H1 (cell line): Measurements from ENCODE around the gene ACTR8. TPM values are rescaled to one million over a fixed set of nuclear protein-coding genes. Genes with fewer than 3 reads are reported as not detected.

Source experiments
- CTCF ChIA-PET: fragments of 300-600 bp; sonication (Branson Sonifier 250); formaldehyde crosslinking; loops from one replicate; lab custom pipeline; 2021; ENCODE audit not compliant: partially characterized antibody; lab: Charles Lee
- POLR2A ChIA-PET: fragments of 300-600 bp; sonication (Branson Sonifier 250); formaldehyde crosslinking; loops from one replicate; lab custom pipeline; 2021; ENCODE audit warnings: inconsistent platforms; ENCODE audit not compliant: partially characterized antibody; lab: Charles Lee
- DNase-seq, 2 experiments: peaks; one replicate each; pipeline versions ENCODE4 v3.0.0 to v3.0.0-alpha.2; 2010 to 2022; ENCODE audit warnings: low spot score in 2 of 2, low read depth in 1 of 2, mixed read lengths in 1 of 2
- FAIRE-seq: peaks from 2 replicates; lab custom pipeline; 2011; peaks lifted over from hg19 to GRCh38; lab: Jason Lieb, UNC
- H2AFZ ChIP-seq: 2 replicates; pipeline ENCODE4 v1.8.1; 2012; ENCODE audit warnings: low read length, inconsistent platforms
- H2AK5ac ChIP-seq: 2 replicates; pipeline ENCODE4 v1.6.1; 2013; ENCODE audit warnings: low read depth, low read length
- H2BK120ac ChIP-seq: replicated peaks from 2 replicates; pipeline ENCODE3; 2013; ENCODE audit warnings: low read depth, low read length, inconsistent platforms
- H2BK12ac ChIP-seq: 2 replicates; pipeline ENCODE4 v1.6.1; 2013; ENCODE audit warnings: low read depth, low read length
- H2BK15ac ChIP-seq: 2 replicates; pipeline ENCODE4 v1.6.1; 2013; ENCODE audit warnings: low read length
- H2BK20ac ChIP-seq: 2 replicates; pipeline ENCODE4 v1.6.1; 2013; ENCODE audit warnings: low read length
- H2BK5ac ChIP-seq: 2 replicates; pipeline ENCODE4 v1.6.1; 2013; ENCODE audit warnings: low read depth, low read length
- H3K14ac ChIP-seq: 2 replicates; pipeline ENCODE4 v1.6.1; 2013; ENCODE audit warnings: inconsistent platforms; ENCODE audit not compliant: insufficient read length
- H3K18ac ChIP-seq: 2 replicates; pipeline ENCODE4 v1.6.1; 2013; ENCODE audit warnings: low read length; ENCODE audit errors: extremely low read depth
- H3K23ac ChIP-seq: 2 replicates; pipeline ENCODE4 v1.6.1; 2013; ENCODE audit warnings: inconsistent platforms; ENCODE audit not compliant: insufficient read length
- H3K23me2 ChIP-seq: 2 replicates; pipeline ENCODE4 v1.6.1; 2013; ENCODE audit warnings: low read depth, low read length
- H3K27ac ChIP-seq: 2 replicates; pipeline ENCODE4 v1.6.1; 2011; ENCODE audit warnings: low read depth, low read length, inconsistent platforms
- H3K27me3 ChIP-seq, 4 experiments: replicated peaks in 1 of 4; 1 replicate in 1 of 4; 2 replicates in 3 of 4; pipeline versions ENCODE4 v1.6.1 to v1.8.1; 2011 to 2013; ENCODE audit warnings: low read length in 3 of 4, mild to moderate bottlenecking in 3 of 4, inconsistent platforms in 2 of 4, mixed read lengths in 2 of 4, moderate library complexity in 1 of 4; ENCODE audit not compliant: control insufficient read depth in 3 of 4, insufficient read depth in 3 of 4; ENCODE audit errors: extremely low read depth in 1 of 4
- H3K36me3 ChIP-seq, 4 experiments: 2 replicates each; pipeline versions ENCODE4 v1.6.1 to v1.8.1; 2011 to 2013; ENCODE audit warnings: mild to moderate bottlenecking in 4 of 4, low read length in 3 of 4, moderate library complexity in 2 of 4, control low read depth in 1 of 4, inconsistent platforms in 1 of 4; ENCODE audit not compliant: insufficient read depth in 4 of 4, control insufficient read depth in 2 of 4
- H3K4ac ChIP-seq: replicated peaks from 2 replicates; pipeline ENCODE3; 2013; ENCODE audit warnings: low read length, low read depth, mixed read lengths, inconsistent platforms; ENCODE audit not compliant: insufficient read length
- H3K4me1 ChIP-seq, 4 experiments: replicated peaks in 1 of 4; 1 replicate in 1 of 4; 2 replicates in 3 of 4; pipeline versions ENCODE4 v1.6.1 to v1.8.1; 2011 to 2013; ENCODE audit warnings: low read length in 3 of 4, inconsistent platforms in 2 of 4, mixed read lengths in 1 of 4; ENCODE audit not compliant: insufficient read depth in 4 of 4, control insufficient read depth in 3 of 4
- H3K4me2 ChIP-seq, 2 experiments: 2 replicates each; pipeline versions ENCODE4 v1.6.1 to v1.8.1; 2011 to 2013; ENCODE audit warnings: low read depth in 2 of 2, low read length in 2 of 2, control low read depth in 1 of 2, inconsistent platforms in 1 of 2, mild to moderate bottlenecking in 1 of 2; ENCODE audit not compliant: insufficient read depth in 1 of 2
- H3K4me3 ChIP-seq, 4 experiments: fragments of 200-600, 300-600 bp in 1 of 4; sonication (generic), shearing (Covaris generic), sonication (Bioruptor Twin) in 1 of 4; 2 replicates each; pipeline versions ENCODE4 v1.5.1 to v1.8.1; 2011 to 2016; ENCODE audit warnings: low read length in 4 of 4, low read depth in 3 of 4, control low read depth in 2 of 4, inconsistent platforms in 2 of 4, mild to moderate bottlenecking in 2 of 4, mixed read lengths in 1 of 4, moderate library complexity in 1 of 4; ENCODE audit not compliant: insufficient read depth in 2 of 4; ENCODE audit errors: extremely low read depth in 1 of 4
- H3K56ac ChIP-seq: replicated peaks from 2 replicates; pipeline ENCODE3; 2013; ENCODE audit warnings: low read depth, mild to moderate bottlenecking, mixed read lengths, low read length, inconsistent platforms; ENCODE audit not compliant: insufficient read length
- H3K79me1 ChIP-seq: 2 replicates; pipeline ENCODE4 v1.6.1; 2013; ENCODE audit warnings: low read depth, low read length, control low read depth
- H3K79me2 ChIP-seq, 2 experiments: 2 replicates each; pipeline versions ENCODE4 v1.6.1 to v1.8.1; 2012 to 2013; ENCODE audit warnings: low read length in 2 of 2, mild to moderate bottlenecking in 2 of 2, inconsistent platforms in 1 of 2; ENCODE audit not compliant: insufficient read depth in 2 of 2, control insufficient read depth in 1 of 2
- H3K9ac ChIP-seq, 4 experiments: replicated peaks in 1 of 4; 1 replicate in 1 of 4; 2 replicates in 3 of 4; pipeline versions ENCODE4 v1.6.1 to v1.8.1; 2011 to 2013; ENCODE audit warnings: low read depth in 3 of 4, low read length in 3 of 4, control low read depth in 2 of 4, mild to moderate bottlenecking in 2 of 4, moderate library complexity in 2 of 4, inconsistent platforms in 1 of 4; ENCODE audit errors: extremely low read depth in 1 of 4
- H3K9me3 ChIP-seq, 2 experiments: 2 replicates each; pipeline versions ENCODE4 v1.6.1 to v1.8.1; 2012 to 2013; ENCODE audit warnings: mild to moderate bottlenecking in 2 of 2, moderate library complexity in 2 of 2, control low read depth in 1 of 2, inconsistent platforms in 1 of 2, low read depth in 1 of 2, low read length in 1 of 2, mixed read lengths in 1 of 2; ENCODE audit not compliant: insufficient read depth in 2 of 2
- H4K20me1 ChIP-seq, 2 experiments: replicated peaks in 1 of 2; 2 replicates each; pipeline versions ENCODE3 to v1.8.1; 2011 to 2013; ENCODE audit warnings: inconsistent platforms in 2 of 2, low read length in 2 of 2, mild to moderate bottlenecking in 1 of 2; ENCODE audit not compliant: insufficient read depth in 2 of 2, control insufficient read depth in 1 of 2
- H4K5ac ChIP-seq: 2 replicates; pipeline ENCODE4 v1.6.1; 2013; ENCODE audit warnings: low read length, low read depth, mixed read lengths, inconsistent platforms; ENCODE audit not compliant: insufficient read length
- H4K8ac ChIP-seq: 2 replicates; pipeline ENCODE4 v1.8.0; 2013; ENCODE audit warnings: mild to moderate bottlenecking, moderate library complexity, low read length, inconsistent platforms; ENCODE audit not compliant: insufficient read depth; ENCODE audit errors: extremely low read depth
- H4K91ac ChIP-seq: replicated peaks from 2 replicates; pipeline ENCODE3; 2013; ENCODE audit warnings: low read length, mixed read lengths, inconsistent platforms; ENCODE audit not compliant: insufficient read length
- ASH2L ChIP-seq: fragments of 200-600, 300-600 bp; sonication (generic); IDR thresholded peaks from one replicate; pipeline ENCODE4 v1.7.1; 2017; ENCODE audit warnings: low read length
- BRCA1 ChIP-seq: IDR thresholded peaks from 2 replicates; pipeline ENCODE4 v1.6.1; 2012; ENCODE audit warnings: low read depth, low read length, improper control_type of control experiment
- CHD1 ChIP-seq: IDR thresholded peaks from 2 replicates; pipeline ENCODE4 v1.6.1; 2012; ENCODE audit warnings: low read depth, low read length, improper control_type of control experiment
- EZH2 ChIP-seq: fragments of 200-600 bp; sonication (generic); IDR thresholded peaks from 2 replicates; pipeline ENCODE4 v1.7.1; 2012; ENCODE audit warnings: low read depth, mild to moderate bottlenecking, moderate library complexity, low read length, inconsistent platforms; ENCODE audit not compliant: severe bottlenecking
- GTF2F1 ChIP-seq: IDR thresholded peaks from 2 replicates; pipeline ENCODE4 v1.6.1; 2012; ENCODE audit warnings: low read depth, low read length, improper control_type of control experiment, borderline replicate concordance
- JUN ChIP-seq: IDR thresholded peaks from 2 replicates; pipeline ENCODE4 v1.6.1; 2011; ENCODE audit warnings: low read depth, mild to moderate bottlenecking, improper control_type of control experiment, low read length
- KDM5A ChIP-seq: fragments of 200-600 bp; IDR thresholded peaks from 2 replicates; pipeline ENCODE4 v1.7.1; 2012; ENCODE audit warnings: mild to moderate bottlenecking, low read length, inconsistent platforms, mixed read lengths
- NRF1 ChIP-seq: IDR thresholded peaks from 2 replicates; pipeline ENCODE4 v1.6.1; 2011; ENCODE audit warnings: mild to moderate bottlenecking, low read depth, low read length, improper control_type of control experiment
- POLR2A ChIP-seq, 2 experiments: IDR thresholded peaks; 1 replicate in 1 of 2; 2 replicates in 1 of 2; pipeline ENCODE4 v1.6.1; 2011; ENCODE audit warnings: low read depth in 2 of 2, low read length in 2 of 2, mild to moderate bottlenecking in 2 of 2; ENCODE audit errors: control extremely low read depth in 1 of 2
- RFX5 ChIP-seq: IDR thresholded peaks from 2 replicates; pipeline ENCODE4 v1.6.1; 2011; ENCODE audit warnings: low read depth, low read length, improper control_type of control experiment, borderline replicate concordance
- SUZ12 ChIP-seq: fragments of 200-600 bp; sonication (generic); IDR thresholded peaks from 2 replicates; pipeline ENCODE4 v1.6.1; 2012; ENCODE audit warnings: mild to moderate bottlenecking, inconsistent platforms, low read length, moderate library complexity, mixed read lengths
- TAF7 ChIP-seq: optimal IDR thresholded peaks from 2 replicates; pipeline ENCODE3; 2011; ENCODE audit warnings: low read depth, mild to moderate bottlenecking, inconsistent platforms, low read length, moderate library complexity, borderline replicate concordance
- TEAD4 ChIP-seq: IDR thresholded peaks from 2 replicates; pipeline ENCODE4 v1.6.1; 2012; ENCODE audit warnings: low read depth, low read length, inconsistent platforms, mixed read lengths
- WGBS, 2 experiments: shearing (Covaris generic) in 1 of 2; methylation state at CpG; one replicate each; pipeline versions ENCODE4 v1.1.6 to v1.1.7; 2013 to 2015; ENCODE audit warnings: low lambda C conversion rate in 2 of 2, mixed read lengths in 2 of 2, inconsistent platforms in 1 of 2, low coverage in 1 of 2, missing lambda C conversion rate in 1 of 2; ENCODE audit not compliant: insufficient replicate concordance in 2 of 2, insufficient coverage in 1 of 2, insufficient read length in 1 of 2; ENCODE audit errors: extremely low coverage in 1 of 2, missing lambda C conversion rate in 1 of 2; 5-methylcytosine and 5-hydroxymethylcytosine counted together
- polyA plus RNA-seq, 7 experiments: library from polyadenylated mRNA; depleted of rRNA in 3 of 7; stranded (reverse) in 5 of 7; unstranded in 2 of 7; fragments of >200 nt in 5 of 7; fragments of 200-250 nt in 2 of 7; gene quantifications; 1 replicate in 5 of 7; 2 replicates in 1 of 7; 4 replicates in 1 of 7; pipeline versions ENCODE4 v1.2.1 to v1.2.3, GENCODE V29; 2011 to 2013; ENCODE audit warnings: missing spikeins in 2 of 7, mixed read lengths in 2 of 7
- total RNA-seq: library from RNA; stranded (reverse); fragmentation: NEBNext Ultra II Directional; extraction: Animal tissue kit (Norgen Biotek cat#: 25700); gene quantifications from 2 replicates; pipeline ENCODE4 v1.2.1, GENCODE V29; 2021

ACTR8 gene
- total and polyA plus RNA-seq, 2 of the 8 experiments (the other 6 are each of a cell fraction or from before 2014, with no cell fraction given): 8.3 to 26.9 TPM

DNA sequence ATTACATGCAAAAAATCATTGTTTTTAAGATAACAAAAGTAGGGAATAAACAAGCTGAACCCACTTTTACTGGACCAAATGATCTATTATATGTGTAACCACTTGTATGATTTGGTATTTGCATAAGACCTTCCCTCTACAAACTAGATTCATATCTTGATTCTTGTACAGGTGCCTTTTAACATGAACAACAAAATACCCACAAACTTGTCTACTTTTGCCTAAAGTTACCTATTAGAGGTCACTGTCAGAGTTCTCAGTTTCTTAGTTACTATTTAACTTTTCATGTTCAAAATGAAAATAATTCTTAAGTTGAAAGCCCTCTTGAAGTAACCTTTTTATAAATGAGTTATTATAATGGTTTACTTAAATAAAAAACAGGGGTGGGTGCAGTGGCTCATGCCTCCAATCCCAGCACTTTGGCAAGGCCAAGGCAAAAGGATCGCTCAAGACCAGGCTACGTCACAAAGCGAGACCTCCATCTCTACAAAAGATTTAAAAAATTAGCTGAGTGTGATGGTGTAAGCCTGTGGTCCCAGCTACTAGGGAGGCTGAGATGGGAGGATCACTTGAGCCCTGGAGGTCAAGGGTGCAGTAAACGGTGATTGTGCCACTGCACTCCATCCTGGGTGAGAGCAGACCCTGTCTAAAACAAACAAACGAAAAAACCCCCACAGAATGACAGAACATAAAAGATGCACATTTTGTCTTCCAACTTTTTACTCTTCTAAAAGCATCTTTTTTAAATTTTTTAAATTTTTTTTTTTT lies 16.0 kb downstream of the ACTR8 start:
- H4K20me1 ChIP-seq: peaks cover 0 to 2% of the 10 kb centered on the region in 2 experiments
- no peak overlapping the region for H2AK5ac ChIP-seq
- H3K23ac ChIP-seq: no peak overlapping the region
- no peaks in the 10 kb centered on the region for H3K27me3 ChIP-seq
- H3K14ac ChIP-seq: no peak overlapping the region
- no peak overlapping the region for H4K91ac ChIP-seq
- H4K5ac ChIP-seq: no peak overlapping the region
- no peak overlapping the region for H2BK15ac ChIP-seq
- H3K56ac ChIP-seq: no peak overlapping the region
- H3K4me2 ChIP-seq: no peak overlapping the region
- no peaks in the 10 kb centered on the region for H3K4me1 ChIP-seq
- no peak overlapping the region for H3K9ac ChIP-seq
- no peak overlapping the region for H3K4me3 ChIP-seq
- H3K4ac ChIP-seq: no peak overlapping the region
- H2AFZ ChIP-seq: no peak overlapping the region
- 94% methylated on average over 5 of the region's 5 CpGs; no CpG with 5 or more reads in 1 of the 2 experiments for WGBS, 2 experiments
- no peak for FAIRE-seq
- no peaks in the 10 kb centered on the region for H3K79me1 ChIP-seq
- peaks cover 10 to 50% (median 35%) of the 10 kb centered on the region in 4 experiments; a peak in 7 of 8 replicates for H3K36me3 ChIP-seq
- no peak overlapping the region for H2BK20ac ChIP-seq
- no peak overlapping the region for H3K27ac ChIP-seq
- POLR2A ChIA-PET: interaction anchor here (1.0 to 2.4 kb wide), 4 partner anchors 10 to 21 kb away, joined by 4 to 6 read pairs (median 5); no protein-coding TSS in a partner anchor
- no peak overlapping the region for H2BK120ac ChIP-seq
- H3K9me3 ChIP-seq: no peaks in the 10 kb centered on the region
- no peaks in the 10 kb centered on the region for H3K23me2 ChIP-seq
- TF ChIP-seq SUZ12 (no peak), EZH2 (no peak), RFX5 (no peak), CHD1 (no peak), BRCA1 (no peak), TEAD4 (no peak), GTF2F1 (no peak), ASH2L (no peak), POLR2A (IDR thresholded peaks at IDR 0.05; ENCODE audit: control extremely low read depth in 1 of 2, low read depth in 2 of 2, low read length in 2 of 2) (no peak), JUN (no peak), NRF1 (no peak), TAF7 (no peak), KDM5A (no peak)
- TF ChIP-seq, all 59 proteins: peak for 0
- no peaks in the 10 kb centered on the region for H3K79me2 ChIP-seq
- CTCF ChIA-PET: interaction anchor here (0.6 to 1.4 kb wide), 2 partner anchors 18 to 203 kb away, joined by 3 to 4 read pairs; no protein-coding TSS in a partner anchor
- H3K18ac ChIP-seq: no peak overlapping the region
- DNase-seq: no peak
- no peak overlapping the region for H2BK5ac ChIP-seq
- H4K8ac ChIP-seq: no peak overlapping the region
- H2BK12ac ChIP-seq: no peak overlapping the region
